Measurements from ENCODE around the gene CREM. TPM values are rescaled to one million over a fixed set of nuclear protein-coding genes. Genes with fewer than 3 reads are reported as not detected.
"Not testable (repeated sequence)": the region's sequence is repeated elsewhere in the genome, so short reads cannot be mapped to it uniquely, and the experiment has no call there.

Gene CREM
- total RNA-seq (ENCODE audit: unreplicated experiment) = 42.8 TPM
- long read RNA-seq, partial matches to known transcripts = 0 of 25 reads
- long read RNA-seq, other reads (novel, unspliced or antisense) = 12 of 25 reads

- Mint-ChIP-seq H3K27ac (ENCODE audit: unreplicated experiment) (peak within 1 kb of the TSS; percentile 92), H3K36me3 (ENCODE audit: low read depth, unreplicated experiment) (no peaks in the 10 kb centered on the region), H3K4me1 (ENCODE audit: unreplicated experiment) (peaks cover 8% of the 10 kb centered on the region), H3K27me3 (ENCODE audit: unreplicated experiment) (peaks cover 15% of the 10 kb centered on the region), H3K9me3 (ENCODE audit: unreplicated experiment) (no peaks in the 10 kb centered on the region), H3K4me3 (ENCODE audit: unreplicated experiment) (peak within 1 kb of the TSS; percentile 86)
- TF ChIP-seq CTCF (IDR thresholded peaks at IDR 0.05; ENCODE audit: unreplicated experiment) = peak; percentile 99
- DNase-seq (ENCODE audit: low spot score) = peak; percentile 99
Measured at GRCh38 chr10:35126530-35127288, at the start of gene CREM. Gene CREM, plus strand, starts transcription at chr10:35126846. Its CDS starts 10,990 bp downstream, at chr10:35137836.

GRCh38 chr10:35079265-35079664, 47.4 kb upstream of the CREM start:
- peaks cover 18% of the 10 kb centered on the region for H3K36me3 Mint-ChIP-seq (ENCODE audit: low read depth, unreplicated experiment)
- no peaks in the 10 kb centered on the region for H3K4me1 Mint-ChIP-seq (ENCODE audit: unreplicated experiment)
- H3K4me3 Mint-ChIP-seq (ENCODE audit: unreplicated experiment) = no peak overlapping the region
- peaks cover 1% of the 10 kb centered on the region for H3K27me3 Mint-ChIP-seq (ENCODE audit: unreplicated experiment)
- no peak for TF ChIP-seq CTCF (IDR thresholded peaks at IDR 0.05; ENCODE audit: unreplicated experiment)
- no peak overlapping the region for H3K27ac Mint-ChIP-seq (ENCODE audit: unreplicated experiment)
- DNase-seq (ENCODE audit: low spot score) = no peak
- no peaks in the 10 kb centered on the region for H3K9me3 Mint-ChIP-seq (ENCODE audit: unreplicated experiment)

- H3K27me3 Mint-ChIP-seq (ENCODE audit: unreplicated experiment) = peaks cover 1% of the 10 kb centered on the region
- TF ChIP-seq CTCF (IDR thresholded peaks at IDR 0.05; ENCODE audit: unreplicated experiment) = no peak
- H3K4me3 Mint-ChIP-seq (ENCODE audit: unreplicated experiment) = no peak overlapping the region
- H3K4me1 Mint-ChIP-seq (ENCODE audit: unreplicated experiment) = no peaks in the 10 kb centered on the region
- no peaks in the 10 kb centered on the region for H3K9me3 Mint-ChIP-seq (ENCODE audit: unreplicated experiment)
- H3K27ac Mint-ChIP-seq (ENCODE audit: unreplicated experiment) = no peak overlapping the region
- no peak for DNase-seq (ENCODE audit: low spot score)
- peaks cover 19% of the 10 kb centered on the region for H3K36me3 Mint-ChIP-seq (ENCODE audit: low read depth, unreplicated experiment)
Measured at GRCh38 chr10:35079763-35080162, 46.9 kb upstream of the CREM start.

GRCh38 chr10:35080261-35080660, 46.4 kb upstream of the CREM start:
- not testable (repeated sequence) for H3K27me3 Mint-ChIP-seq (ENCODE audit: unreplicated experiment); H3K4me3 Mint-ChIP-seq (ENCODE audit: unreplicated experiment); DNase-seq (ENCODE audit: low spot score); H3K4me1 Mint-ChIP-seq (ENCODE audit: unreplicated experiment); H3K9me3 Mint-ChIP-seq (ENCODE audit: unreplicated experiment); H3K27ac Mint-ChIP-seq (ENCODE audit: unreplicated experiment)
- peaks cover 19% of the 10 kb centered on the region for H3K36me3 Mint-ChIP-seq (ENCODE audit: low read depth, unreplicated experiment)

- H3K27ac Mint-ChIP-seq (ENCODE audit: unreplicated experiment) = no peak overlapping the region
- DNase-seq (ENCODE audit: low spot score) = no peak
- H3K9me3 Mint-ChIP-seq (ENCODE audit: unreplicated experiment) = no peaks in the 10 kb centered on the region
- no peak for TF ChIP-seq CTCF (IDR thresholded peaks at IDR 0.05; ENCODE audit: unreplicated experiment)
- H3K4me1 Mint-ChIP-seq (ENCODE audit: unreplicated experiment) = no peaks in the 10 kb centered on the region
- no peak overlapping the region for H3K4me3 Mint-ChIP-seq (ENCODE audit: unreplicated experiment)
- peaks cover 5% of the 10 kb centered on the region for H3K27me3 Mint-ChIP-seq (ENCODE audit: unreplicated experiment)
- peaks cover 19% of the 10 kb centered on the region for H3K36me3 Mint-ChIP-seq (ENCODE audit: low read depth, unreplicated experiment)
Measured at GRCh38 chr10:35083242-35083641, 43.4 kb upstream of the CREM start.

Data from endothelial cell (in vitro differentiated cells).